ENCODE data around the gene SEMA7A.

- TF ChIP-seq CTCF (IDR thresholded peaks at IDR 0.05) = peak; percentile 5 to 38 (median 23)
- peak; percentile 77 to 86 for TF ChIP-seq POLR2A (IDR thresholded peaks at IDR 0.05)
These were observed 27.4 kb upstream of the SEMA7A start, which contains the start of gene UBL7 for GRCh38 chr15:74460871-74461846.

Measured in uterus (tissue), 2 donors.